ENCODE measurements around the gene FRMPD2. TPM values are rescaled to one million over a fixed set of nuclear protein-coding genes. Genes with fewer than 3 reads are reported as not detected.
"Not testable (repeated sequence)": the region's sequence is repeated elsewhere in the genome, so short reads cannot be mapped to it uniquely, and the experiment has no call there.

The FRMPD2 gene
- total RNA-seq, 1 experiment from 2014 or later = 0.44 TPM

- H3K9me3 Mint-ChIP-seq, H3K27ac Mint-ChIP-seq: not testable (repeated sequence)
These were observed 148.2 kb downstream of the FRMPD2 start for GRCh38 chr10:48126251-48126650.

More at GRCh38 chr10:48126251-48126650, 148.2 kb downstream of the FRMPD2 start:
- not testable (repeated sequence) for H3K4ac ChIP-seq (ENCODE audit: low read depth, low read length); H2AFZ ChIP-seq (ENCODE audit: low read length); DNase-seq; H2BK120ac ChIP-seq (ENCODE audit: low read depth, low read length, poor library complexity, severe bottlenecking); H3K18ac ChIP-seq (ENCODE audit: insufficient read length, low read depth, low read length); H2BK20ac ChIP-seq (ENCODE audit: low read depth, low read length, poor library complexity, severe bottlenecking); H3K23me2 ChIP-seq (ENCODE audit: insufficient read length, low read depth, low read length, poor library complexity, severe bottlenecking); H3K9ac ChIP-seq (ENCODE audit: extremely low read depth, insufficient read length, low read length); H3K27ac ChIP-seq (ENCODE audit: insufficient read length, low read depth, low read length); H4K20me1 ChIP-seq (ENCODE audit: control insufficient read depth, insufficient read depth, insufficient read length); H2BK15ac ChIP-seq (ENCODE audit: low read depth, low read length); H3K4me1 ChIP-seq (ENCODE audit: insufficient read depth, low read length); H3K79me2 ChIP-seq (ENCODE audit: insufficient read depth, low read length); H4K8ac ChIP-seq (replicated peaks; ENCODE audit: insufficient read length, low read depth, low read length); H4K91ac ChIP-seq (ENCODE audit: insufficient read length, low read depth, low read length); H2BK12ac ChIP-seq (ENCODE audit: insufficient read length, low read depth, low read length); H3K4me3 Mint-ChIP-seq; H3K27me3 Mint-ChIP-seq (ENCODE audit: low read depth); H3K36me3 Mint-ChIP-seq (ENCODE audit: insufficient read depth in 1 of 3, low read depth in 3 of 3); H3K14ac ChIP-seq (ENCODE audit: insufficient read depth, low read length); H4K5ac ChIP-seq (ENCODE audit: insufficient read length, low read depth, low read length); H2AK5ac ChIP-seq (ENCODE audit: insufficient read length, low read length); H3K9me3 ChIP-seq (ENCODE audit: control insufficient read depth, low read depth, low read length); H3K79me1 ChIP-seq (ENCODE audit: insufficient read depth, low read depth, low read length, poor library complexity, severe bottlenecking); H3T11ph ChIP-seq (ENCODE audit: low read length); H3K27me3 ChIP-seq (ENCODE audit: insufficient read depth, low read length); H2BK5ac ChIP-seq (ENCODE audit: insufficient read length, low read length); H3K4me2 ChIP-seq (ENCODE audit: insufficient read depth, insufficient read length, low read length); H3K4me1 Mint-ChIP-seq; H3K56ac ChIP-seq (ENCODE audit: insufficient read length, low read depth, low read length); H3K23ac ChIP-seq (ENCODE audit: insufficient read length, low read depth, low read length)
- no CpG with 5 or more reads among the region's 2 CpGs for WGBS (ENCODE audit: extremely low coverage, insufficient read length, low lambda C conversion rate)

All from H9 (cell line).